Suppressor macrophage treated with lipopolysaccharide for 1 hour (primary cell): ENCODE measurements around the gene DDHD1.
"Not testable (repeated sequence)": the region's sequence is repeated elsewhere in the genome, so short reads cannot be mapped to it uniquely, and the experiment has no call there.

ENCODE experiments used
- DNase-seq, 3 donors: peaks; one replicate each; pipeline ENCODE4 v3.0.0-alpha.2; 2020 to 2022

The DDHD1 gene

GRCh38 chr14:53152887-53153701 lies at the start of gene DDHD1:
Gene DDHD1, minus strand, starts transcription at chr14:53153323. Its CDS starts 225 bp downstream, at chr14:53153098.
- peak; percentile 80 to 94 (median 87) for DNase-seq

- no peak for DNase-seq
Observed at GRCh38 chr14:53195949-53196348, 42.8 kb upstream of the DDHD1 start.

GRCh38 chr14:53193193-53193592 lies 40.1 kb upstream of the DDHD1 start:
- DNase-seq = peak in 2 of 3 donors; percentile 15 to 20

- no peak for DNase-seq
Observed at GRCh38 chr14:53192052-53192760, 39.1 kb upstream of the DDHD1 start.

GRCh38 chr14:53190938-53191337 lies 37.8 kb upstream of the DDHD1 start:
- no peak for DNase-seq

- DNase-seq = no peak
Observed at GRCh38 chr14:53187921-53188463, 34.9 kb upstream of the DDHD1 start.

- DNase-seq = no peak
Observed at GRCh38 chr14:53186532-53186931, 33.4 kb upstream of the DDHD1 start.

GRCh38 chr14:53183611-53184010 lies 30.5 kb upstream of the DDHD1 start:
- no peak for DNase-seq

- DNase-seq = peak; percentile 18 to 54 (median 45)
Observed at GRCh38 chr14:53183056-53183455, 29.9 kb upstream of the DDHD1 start.

- not testable (repeated sequence) for DNase-seq
Observed at GRCh38 chr14:53181463-53182081, 28.4 kb upstream of the DDHD1 start.

- DNase-seq = peak in 2 of 3 donors; percentile 24 to 43
Observed at GRCh38 chr14:53180272-53181221, 27.4 kb upstream of the DDHD1 start.

GRCh38 chr14:53179486-53180005 lies 26.4 kb upstream of the DDHD1 start:
- DNase-seq = not testable (repeated sequence)

GRCh38 chr14:53175375-53175774 lies 22.3 kb upstream of the DDHD1 start:
- DNase-seq = peak in 1 of 3 donors; percentile 29

GRCh38 chr14:53174918-53175317 lies 21.8 kb upstream of the DDHD1 start:
- no peak for DNase-seq

GRCh38 chr14:53168786-53169185 lies 15.7 kb upstream of the DDHD1 start:
- no peak for DNase-seq

GRCh38 chr14:53167602-53168328 lies 14.6 kb upstream of the DDHD1 start:
- peak; percentile 22 to 45 (median 29) for DNase-seq

- peak; percentile 70 to 88 (median 86) for DNase-seq
Observed at GRCh38 chr14:53161758-53162435, 8.8 kb upstream of the DDHD1 start.

GRCh38 chr14:53156238-53156637 lies 3.1 kb upstream of the DDHD1 start:
- DNase-seq = no peak

GRCh38 chr14:53153702-53154112 lies 584 bp upstream of the DDHD1 start:
- peak in 1 of 3 donors; percentile 10 for DNase-seq

- peak; percentile 56 to 71 (median 56) for DNase-seq
Observed at GRCh38 chr14:53152184-53152886, 788 bp downstream of the DDHD1 start.
